GM21717 (cell line): ENCODE measurements around the gene SH3BP4.

Source experiments
- ATAC-seq: cut with Tn5 transposase; IDR thresholded peaks from one replicate; pipeline ENCODE4 v1.9.1; 2021; ENCODE audit warnings: mild to moderate bottlenecking, moderate library complexity; ENCODE audit not compliant: unreplicated experiment

The SH3BP4 gene

GRCh38 chr2:234964631-234965461 lies 13.0 kb downstream of the SH3BP4 start:
- ATAC-seq: no peak

GRCh38 chr2:234966340-234966739 lies 14.5 kb downstream of the SH3BP4 start:
- ATAC-seq: no peak

- ATAC-seq: no peak
Measured at GRCh38 chr2:234967201-234967869, 15.5 kb downstream of the SH3BP4 start.

- no peak for ATAC-seq
Measured at GRCh38 chr2:234967870-234968208, 16.0 kb downstream of the SH3BP4 start.

- no peak for ATAC-seq
Measured at GRCh38 chr2:234968631-234969305, 17.0 kb downstream of the SH3BP4 start.

GRCh38 chr2:234969306-234970098 lies 17.7 kb downstream of the SH3BP4 start:
- ATAC-seq: no peak

GRCh38 chr2:234970099-234970440 lies 18.3 kb downstream of the SH3BP4 start:
- no peak for ATAC-seq

GRCh38 chr2:234970477-234970882 lies 18.7 kb downstream of the SH3BP4 start:
- no peak for ATAC-seq

GRCh38 chr2:234971496-234971895 lies 19.7 kb downstream of the SH3BP4 start:
- ATAC-seq: no peak

- no peak for ATAC-seq
Measured at GRCh38 chr2:234973008-234973407, 21.2 kb downstream of the SH3BP4 start.

GRCh38 chr2:234974501-234975385 lies 22.9 kb downstream of the SH3BP4 start:
- no peak for ATAC-seq

GRCh38 chr2:234975611-234976010 lies 23.8 kb downstream of the SH3BP4 start:
- ATAC-seq: no peak

GRCh38 chr2:234976479-234977227 lies 24.8 kb downstream of the SH3BP4 start:
- no peak for ATAC-seq

GRCh38 chr2:234977228-234977679 lies 25.4 kb downstream of the SH3BP4 start:
- no peak for ATAC-seq

- ATAC-seq: no peak
Measured at GRCh38 chr2:234978466-234979203, 26.8 kb downstream of the SH3BP4 start.

- no peak for ATAC-seq
Measured at GRCh38 chr2:234979204-234980167, 27.7 kb downstream of the SH3BP4 start.

GRCh38 chr2:234980451-234981187 lies 28.8 kb downstream of the SH3BP4 start:
- no peak for ATAC-seq
